ENCODE data around the gene MAGI1.

- TF ChIP-seq GATA2 (IDR thresholded peaks at IDR 0.05; ENCODE audit: low read depth, low read length) (no peak), GATA3 (IDR thresholded peaks at IDR 0.05; ENCODE audit: low read depth, low read length) (no peak)
Measured at GRCh38 chr3:65597952-65598413, 440.7 kb downstream of the MAGI1 start.

Data from SH-SY5Y (cell line).